Measurements from ENCODE around the gene LTC4S.
"Not testable (repeated sequence)": the region's sequence is repeated elsewhere in the genome, so short reads cannot be mapped to it uniquely, and the experiment has no call there.

LTC4S gene, protein sequence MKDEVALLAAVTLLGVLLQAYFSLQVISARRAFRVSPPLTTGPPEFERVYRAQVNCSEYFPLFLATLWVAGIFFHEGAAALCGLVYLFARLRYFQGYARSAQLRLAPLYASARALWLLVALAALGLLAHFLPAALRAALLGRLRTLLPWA

DNA sequence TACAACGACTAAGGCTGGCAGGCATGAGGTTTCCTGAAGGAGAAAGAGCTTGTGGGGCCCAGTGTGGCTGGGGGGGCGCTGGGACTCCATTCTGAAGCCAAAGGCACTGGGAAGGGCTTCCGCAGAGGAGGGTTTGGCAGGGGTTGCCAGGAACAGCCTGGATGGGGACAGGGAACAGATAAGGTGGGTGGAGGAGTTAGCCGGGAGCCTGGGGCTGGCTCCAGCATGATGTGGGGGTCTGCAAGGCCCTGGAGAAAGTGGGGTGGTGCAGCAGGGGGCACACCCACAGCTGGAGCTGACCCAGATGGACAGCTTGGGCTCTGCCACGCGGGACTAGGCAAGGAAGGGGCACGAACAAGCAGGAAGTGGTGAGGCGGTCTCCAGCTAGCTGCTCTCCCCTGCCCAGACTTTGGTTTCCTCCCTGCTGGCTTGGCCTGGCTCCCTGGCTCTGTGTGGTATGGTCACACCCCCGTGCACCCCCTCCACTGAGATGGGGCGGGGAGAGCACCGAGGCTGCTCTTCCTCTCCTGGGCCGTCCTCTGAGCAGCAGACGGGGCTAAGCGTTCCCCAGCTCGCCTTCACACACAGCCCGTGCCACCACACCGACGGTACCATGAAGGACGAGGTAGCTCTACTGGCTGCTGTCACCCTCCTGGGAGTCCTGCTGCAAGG, at the start of gene LTC4S:
Gene LTC4S (plus strand): TSS at position 519 of the 672 bp plus-strand sequence. CDS start 95 bp downstream, at position 614.
- no peak within 1 kb of the TSS for H3K4me3 ChIP-seq (ENCODE audit: control insufficient read depth, low read depth, low read length)
- TF ChIP-seq CTCF (conservative IDR thresholded peaks at IDR 0.05; ENCODE audit: control insufficient read depth, insufficient read depth, low read depth, low read length): no peak
- DNase-seq (ENCODE audit: low read depth): peak; percentile 54

GRCh38 chr5:179744106-179744505, 49.7 kb upstream of the LTC4S start:
- not testable (repeated sequence) for DNase-seq (ENCODE audit: low read depth); H3K4me3 ChIP-seq (ENCODE audit: control insufficient read depth, low read depth, low read length)

- TF ChIP-seq CTCF (conservative IDR thresholded peaks at IDR 0.05; ENCODE audit: control insufficient read depth, insufficient read depth, low read depth, low read length): no peak
- no peak for DNase-seq (ENCODE audit: low read depth)
- no peak overlapping the region for H3K4me3 ChIP-seq (ENCODE audit: control insufficient read depth, low read depth, low read length)
These were observed 46.9 kb upstream of the LTC4S start for GRCh38 chr5:179746872-179747271.

DNA sequence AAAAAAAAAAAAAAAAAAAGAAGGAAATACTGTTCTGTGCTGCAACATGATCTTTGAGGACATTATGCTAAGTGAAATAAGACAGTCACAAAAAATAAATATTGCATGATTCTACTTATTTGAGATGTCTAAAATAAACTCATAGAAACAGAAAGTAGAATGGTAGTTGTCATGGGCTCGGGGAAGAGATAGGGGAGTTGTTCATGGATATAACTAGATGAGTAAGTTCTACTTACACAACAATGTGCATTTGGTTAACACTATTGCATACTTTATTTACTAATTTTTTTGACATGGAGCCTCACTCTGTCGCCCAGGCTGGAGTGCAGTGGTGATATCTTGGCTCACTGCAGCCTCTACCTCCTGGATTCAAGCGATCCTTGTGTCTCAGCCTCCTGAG, 46.0 kb upstream of the LTC4S start:
- DNase-seq (ENCODE audit: low read depth): no peak
- H3K4me3 ChIP-seq (ENCODE audit: control insufficient read depth, low read depth, low read length): no peak overlapping the region
- TF ChIP-seq CTCF (conservative IDR thresholded peaks at IDR 0.05; ENCODE audit: control insufficient read depth, insufficient read depth, low read depth, low read length): no peak

GRCh38 chr5:179749857-179750508, 43.8 kb upstream of the LTC4S start:
- no peak for TF ChIP-seq CTCF (conservative IDR thresholded peaks at IDR 0.05; ENCODE audit: control insufficient read depth, insufficient read depth, low read depth, low read length)
- no peak overlapping the region for H3K4me3 ChIP-seq (ENCODE audit: control insufficient read depth, low read depth, low read length)
- no peak for DNase-seq (ENCODE audit: low read depth)

DNA sequence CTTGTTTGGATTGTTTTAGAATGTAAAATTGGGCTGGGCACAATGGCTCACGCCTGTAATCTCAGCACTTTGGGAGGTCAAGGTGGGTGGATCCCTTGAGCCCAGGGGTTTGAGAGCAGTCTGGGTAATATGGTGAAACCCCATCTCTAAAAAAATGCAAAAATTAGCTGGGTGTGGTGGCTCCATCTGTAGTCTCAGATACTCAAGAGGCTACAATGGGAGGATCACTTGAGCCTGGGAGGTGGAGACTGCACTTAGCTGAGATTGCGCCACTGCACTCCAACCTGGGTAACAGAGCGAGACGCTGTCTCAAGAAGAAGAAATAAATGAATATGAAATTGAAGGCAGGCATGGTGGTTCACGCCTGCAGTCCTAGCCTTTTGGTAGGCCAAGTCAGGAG, 39.8 kb upstream of the LTC4S start:
- no peak for TF ChIP-seq CTCF (conservative IDR thresholded peaks at IDR 0.05; ENCODE audit: control insufficient read depth, insufficient read depth, low read depth, low read length)
- no peak for DNase-seq (ENCODE audit: low read depth)
- H3K4me3 ChIP-seq (ENCODE audit: control insufficient read depth, low read depth, low read length): no peak overlapping the region

DNA sequence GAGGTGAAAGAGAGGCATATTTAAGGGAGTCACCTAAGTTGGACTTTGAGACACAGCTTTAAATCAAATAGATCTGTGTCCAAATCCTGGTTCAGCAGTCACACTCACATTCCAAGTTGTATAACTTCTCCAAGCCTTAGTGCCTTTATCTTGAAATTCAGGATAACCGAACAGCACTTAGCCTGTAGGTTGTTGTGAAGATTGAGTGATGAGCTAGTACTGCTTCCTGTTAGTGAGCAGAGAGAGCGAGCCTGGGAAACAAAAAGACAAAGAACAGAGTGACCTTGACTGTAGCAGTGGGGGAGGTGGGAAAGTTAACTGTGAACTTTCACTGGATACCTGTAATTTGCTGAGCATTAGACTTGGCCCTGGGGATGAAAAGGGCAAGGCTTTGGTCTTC, 38.8 kb upstream of the LTC4S start:
- no peak for TF ChIP-seq CTCF (conservative IDR thresholded peaks at IDR 0.05; ENCODE audit: control insufficient read depth, insufficient read depth, low read depth, low read length)
- DNase-seq (ENCODE audit: low read depth): no peak
- no peak overlapping the region for H3K4me3 ChIP-seq (ENCODE audit: control insufficient read depth, low read depth, low read length)
